Suppressor macrophage (primary cell): ENCODE results near the gene RSPH1.

Source experiments
- DNase-seq, 4 experiments: peaks; one replicate each; pipeline ENCODE4 v3.0.0-alpha.2; 2020 to 2022

RSPH1 gene

GRCh38 chr21:42463861-42464515, 32.0 kb downstream of the RSPH1 start:
- DNase-seq, result peak; percentile 55 to 76 (median 66)

GRCh38 chr21:42461881-42462877, 33.8 kb downstream of the RSPH1 start:
- peak; percentile 35 to 67 (median 64) for DNase-seq

- DNase-seq, result no peak
Measured at GRCh38 chr21:42461185-42461520, 34.9 kb downstream of the RSPH1 start.

DNA sequence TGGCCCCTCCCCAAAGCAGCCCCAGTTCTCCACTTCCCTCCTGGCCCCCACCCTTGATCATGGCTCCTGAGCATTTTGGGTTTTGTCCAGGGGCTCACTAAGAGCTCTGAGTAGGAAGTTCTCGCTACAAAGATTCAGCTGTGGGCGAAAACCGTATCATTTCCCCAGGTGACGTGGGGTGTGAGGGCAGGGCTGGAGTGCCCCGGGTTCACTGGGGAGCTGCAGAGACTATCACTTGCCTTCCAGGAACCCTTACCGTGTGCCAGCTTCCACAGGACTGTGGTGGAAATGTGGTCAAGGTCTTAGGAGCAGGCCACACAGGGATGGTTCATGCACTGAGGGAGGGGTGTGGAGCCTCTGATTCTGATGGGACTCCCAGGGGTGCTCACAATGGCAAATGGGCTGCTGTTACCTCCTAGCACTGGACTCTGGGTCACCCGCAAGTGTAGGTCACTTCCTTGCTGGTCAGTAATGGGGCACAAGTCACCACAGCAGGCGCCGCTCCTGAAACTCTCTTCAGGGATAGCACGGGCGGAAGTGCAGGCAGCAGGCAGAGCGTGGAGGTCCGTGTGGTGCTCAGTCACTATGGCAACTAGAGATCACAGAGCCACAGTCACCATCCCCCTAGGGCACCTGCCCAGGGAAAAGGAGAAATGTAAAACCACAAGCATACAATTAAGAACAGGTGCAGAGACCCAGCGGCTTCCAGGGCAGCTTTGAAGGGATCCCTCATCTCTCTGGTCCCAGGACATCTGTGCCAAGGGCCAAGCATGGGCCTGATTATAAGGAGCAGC, 35.4 kb downstream of the RSPH1 start:
- peak in 3 of 4 experiments; percentile 14 to 38 (median 17) for DNase-seq

DNA sequence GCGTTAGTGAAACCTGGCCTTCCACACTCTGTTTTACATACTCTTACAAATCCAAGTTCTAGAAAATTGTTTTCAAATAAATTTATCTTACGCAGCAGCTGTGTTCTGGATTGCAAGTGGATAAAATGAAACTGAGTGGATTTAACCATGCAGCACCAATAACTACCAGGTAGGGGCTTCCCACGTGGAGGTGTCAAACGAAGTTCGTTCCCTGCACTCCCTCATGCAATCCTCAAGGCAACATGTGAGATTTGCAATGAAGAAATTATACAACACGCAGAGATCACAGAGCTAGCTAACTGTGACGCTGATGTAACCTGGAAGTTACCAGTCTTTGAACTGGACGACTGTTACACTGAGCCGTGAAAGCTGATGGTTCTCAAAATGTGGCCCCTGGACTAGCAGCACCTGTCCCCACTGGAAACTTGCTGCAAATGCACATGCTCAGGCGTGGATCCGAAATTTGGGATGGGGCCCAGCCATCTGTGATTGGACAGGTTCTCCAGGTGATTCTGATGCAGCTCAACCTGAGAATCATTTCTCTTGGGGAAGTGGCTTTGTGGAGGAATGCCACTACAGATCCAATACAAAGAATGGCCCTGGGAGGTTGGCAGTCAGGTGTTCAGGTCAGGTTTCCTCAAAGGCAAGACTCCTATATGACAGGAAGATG, 36.3 kb downstream of the RSPH1 start:
- DNase-seq, result no peak

DNA sequence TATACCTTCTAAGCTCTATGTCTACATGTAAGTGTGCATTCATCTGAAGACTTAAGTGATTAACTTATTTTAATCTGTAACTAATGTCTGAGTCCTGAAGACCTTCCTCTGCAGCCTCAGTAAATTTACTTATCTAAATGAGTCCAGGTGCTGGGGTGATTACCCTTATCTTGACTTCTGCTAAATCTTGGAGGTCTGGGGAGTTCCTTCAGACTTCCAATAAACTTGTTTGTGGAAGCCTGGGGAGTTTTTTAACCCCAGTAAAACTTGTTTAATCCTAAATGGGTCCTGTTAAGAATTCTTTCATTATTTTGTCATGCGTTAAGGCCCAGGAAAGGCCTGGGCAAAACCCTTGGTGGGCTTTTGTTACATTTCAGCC, 37.0 kb downstream of the RSPH1 start:
- no peak for DNase-seq

- peak; percentile 63 to 84 (median 74) for DNase-seq
Measured at GRCh38 chr21:42456457-42456856, 39.6 kb downstream of the RSPH1 start.

DNA sequence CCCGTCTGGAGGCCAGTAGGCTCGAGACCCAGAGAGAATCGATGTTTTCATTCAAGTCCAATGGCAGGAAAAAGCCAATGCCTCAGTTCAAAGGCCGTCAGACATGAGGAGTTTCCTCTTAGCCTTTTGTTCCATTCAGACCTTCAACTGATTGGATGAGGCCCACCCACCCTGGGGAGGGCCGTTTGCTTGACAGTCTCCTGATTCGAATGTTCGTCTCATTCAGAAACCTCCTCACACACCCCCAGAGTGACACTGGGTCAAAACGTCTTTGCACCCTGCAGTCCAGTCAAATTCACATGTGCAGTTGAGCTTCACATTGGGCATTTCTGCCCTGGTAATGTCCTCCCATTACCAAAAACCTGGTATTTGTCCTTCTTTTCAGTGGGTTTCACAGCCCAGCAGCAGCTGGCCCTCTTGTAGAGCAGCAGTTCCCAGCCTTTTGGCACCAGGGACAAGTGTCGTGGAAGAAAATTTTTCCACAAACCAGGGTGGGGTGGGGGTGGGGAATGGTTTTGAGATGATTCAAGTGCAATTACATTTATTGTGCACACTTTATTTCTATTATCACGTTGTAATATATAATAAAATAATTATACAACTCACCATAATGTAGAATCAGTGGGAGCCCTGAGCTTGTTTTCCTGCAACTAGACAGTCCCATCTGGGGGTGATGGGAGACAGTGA, 40.1 kb downstream of the RSPH1 start:
- no peak for DNase-seq

DNA sequence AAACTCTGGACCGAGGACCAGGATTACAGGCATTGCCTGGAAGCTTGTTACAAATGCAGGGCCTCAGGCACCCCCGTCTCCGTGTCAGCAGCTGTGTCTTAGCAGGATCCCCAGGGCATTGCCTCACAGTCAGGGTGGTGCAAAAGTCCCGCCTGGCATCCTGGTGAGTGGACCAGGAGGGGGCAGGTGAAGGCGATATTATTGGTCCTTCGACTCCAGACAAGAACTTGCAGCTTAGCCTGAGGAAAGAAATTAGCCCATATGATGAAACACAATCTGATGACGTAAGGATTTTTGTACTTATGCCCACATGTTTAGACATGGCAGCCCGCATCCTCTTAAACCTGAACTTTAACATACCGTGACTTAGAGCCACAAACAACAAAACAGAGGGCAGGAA, 40.8 kb downstream of the RSPH1 start:
- DNase-seq, result peak in 2 of 4 experiments; percentile 18 to 19

DNA sequence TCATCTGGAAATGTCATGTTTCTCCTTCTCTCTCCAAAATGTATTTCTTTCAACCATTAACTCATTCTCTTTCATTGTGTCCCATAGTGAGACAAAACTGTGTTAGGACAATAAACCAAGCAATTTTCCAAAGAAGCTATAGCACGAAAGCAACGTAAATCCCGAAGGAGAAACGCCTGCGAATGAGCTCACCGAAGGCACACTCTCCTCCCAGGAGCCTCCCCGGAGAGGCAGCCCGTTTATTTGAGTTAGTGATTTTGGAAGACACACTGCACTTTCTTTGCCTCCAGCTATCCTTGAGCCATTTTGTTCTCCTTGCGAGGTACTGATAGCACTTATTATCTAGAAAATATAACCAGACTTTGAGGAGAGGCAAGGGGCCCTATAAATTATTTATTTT, 41.2 kb downstream of the RSPH1 start:
- DNase-seq, result no peak

DNA sequence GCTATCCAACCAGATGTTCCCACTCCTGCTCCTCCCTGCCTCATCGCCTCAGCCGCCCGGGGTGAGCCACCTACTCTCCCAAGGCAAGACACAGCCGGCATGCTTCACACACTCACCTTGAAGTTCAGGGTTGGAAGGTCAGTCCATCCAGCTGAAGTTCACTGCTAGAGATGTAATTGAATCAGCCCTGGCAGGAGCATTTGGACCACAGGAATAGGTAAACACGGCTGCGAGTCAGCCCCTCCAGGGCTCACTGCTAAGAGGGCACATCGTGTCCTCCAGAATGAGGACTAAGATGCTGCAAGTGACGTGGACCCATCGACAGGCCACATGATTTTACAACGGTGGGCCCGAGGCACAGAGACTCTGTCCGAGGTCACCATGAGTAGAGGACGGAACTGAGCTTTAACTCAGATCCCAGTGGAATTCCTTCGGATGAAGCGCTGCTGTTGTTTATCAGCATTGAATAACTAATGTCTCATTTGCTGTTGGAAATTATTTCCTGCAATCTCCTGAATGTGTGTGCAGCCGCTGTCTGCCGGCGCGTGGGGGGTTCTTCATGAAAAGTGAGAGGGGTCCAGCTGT, 41.9 kb downstream of the RSPH1 start:
- no peak for DNase-seq

GRCh38 chr21:42453224-42453985, 42.6 kb downstream of the RSPH1 start:
- DNase-seq, result no peak

- DNase-seq, result no peak
Measured at GRCh38 chr21:42452401-42453223, 43.4 kb downstream of the RSPH1 start.

- DNase-seq, result no peak
Measured at GRCh38 chr21:42451941-42452340, 44.1 kb downstream of the RSPH1 start.

DNA sequence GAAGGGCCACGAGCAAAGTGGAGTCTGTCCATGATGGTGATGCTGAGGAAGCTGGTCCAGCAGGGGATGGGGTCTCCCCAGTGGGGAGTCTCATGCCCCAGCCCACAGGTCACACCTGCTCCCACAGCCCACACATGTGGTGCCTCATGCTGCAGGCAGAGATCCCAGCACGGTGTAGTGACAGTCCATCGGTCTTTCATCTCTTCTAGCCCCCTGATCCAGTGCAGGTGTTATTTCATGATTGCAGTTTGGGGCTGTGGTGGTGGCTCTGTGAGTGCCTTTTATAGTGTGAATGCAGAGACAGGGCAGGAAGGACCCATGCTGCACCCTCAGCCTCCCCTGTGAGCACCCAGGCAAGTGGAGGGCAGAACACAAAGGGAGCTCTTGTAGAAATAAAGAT, 47.3 kb downstream of the RSPH1 start:
- no peak for DNase-seq

- no peak for DNase-seq
Measured at GRCh38 chr21:42447732-42448131, 48.3 kb downstream of the RSPH1 start.

DNA sequence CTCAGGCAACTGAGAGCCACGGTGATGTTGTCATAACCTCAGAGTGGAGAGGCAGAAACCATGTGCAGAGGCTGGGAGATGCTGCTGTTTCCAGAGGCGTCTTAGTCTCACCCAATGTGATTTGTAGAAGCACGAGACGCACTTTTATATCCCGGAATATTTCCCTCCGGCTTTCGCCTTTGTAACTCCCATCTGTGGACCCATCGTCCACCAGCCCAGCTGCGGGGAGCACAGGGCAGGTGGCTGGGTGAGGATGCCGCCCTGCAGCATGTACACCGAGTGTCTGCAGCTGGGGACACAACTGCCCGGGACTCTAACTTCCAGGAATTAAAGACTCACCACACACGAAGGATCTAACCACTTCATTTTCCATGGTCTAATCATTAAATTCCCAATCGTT, 48.8 kb downstream of the RSPH1 start:
- no peak for DNase-seq

DNA sequence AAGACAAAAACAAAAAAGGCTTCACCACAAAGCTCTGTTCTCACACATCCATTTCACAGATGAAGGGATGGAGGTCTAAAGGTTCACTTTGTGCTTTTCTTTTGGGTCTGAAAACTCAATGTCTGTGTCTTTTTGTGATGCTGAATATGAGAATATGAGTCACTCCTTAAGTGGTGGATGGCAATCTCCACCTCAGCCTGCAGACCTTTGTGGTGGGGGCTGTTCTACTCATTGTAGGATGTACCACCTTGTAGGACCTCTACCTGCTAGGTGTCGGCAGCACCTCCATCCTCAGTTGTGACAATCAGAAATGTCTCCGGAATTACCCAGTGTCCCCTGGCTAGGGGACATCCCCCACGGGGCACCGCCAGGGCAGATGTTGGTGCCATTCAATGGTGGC, 49.5 kb downstream of the RSPH1 start:
- no peak for DNase-seq

DNA sequence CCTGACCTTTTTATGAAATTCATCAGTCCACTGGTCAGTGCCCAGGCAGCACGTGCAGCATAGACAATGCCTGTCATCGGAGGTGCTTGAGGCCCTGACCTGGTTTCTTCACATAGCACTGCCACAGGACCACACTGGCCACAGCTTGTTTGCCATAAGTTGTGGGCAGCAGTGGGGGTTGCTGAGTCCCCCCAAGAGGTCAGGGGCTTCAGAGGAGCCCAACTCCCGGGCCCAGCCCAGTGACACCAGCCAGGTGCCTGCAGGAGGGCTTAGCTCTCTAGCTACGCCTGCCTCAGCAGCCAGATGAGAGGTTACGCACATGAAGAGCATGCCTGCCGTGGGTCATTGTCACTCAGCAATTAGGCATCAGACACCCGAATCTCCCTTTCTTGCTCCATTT, 50.7 kb downstream of the RSPH1 start:
- no peak for DNase-seq

- no peak for DNase-seq
Measured at GRCh38 chr21:42444745-42445059, 51.3 kb downstream of the RSPH1 start.
